ENCODE measurements around the gene MAML2. TPM values are rescaled to one million over a fixed set of nuclear protein-coding genes. Genes with fewer than 3 reads are reported as not detected.

Gene MAML2
- total RNA-seq, 1 donor from 2014 or later, result 11.9 TPM

Other genes starting within 250 kb of the MAML2 start
- gene CCDC82, start 46.7 kb upstream of the MAML2 start, total RNA-seq, result 27.6 and 31.8 TPM in 2 replicates
- 9.9 and 11.9 TPM in 2 replicates for gene JRKL, start 46.8 kb upstream of the MAML2 start, total RNA-seq